Left ventricle myocardium superior (tissue), 1 donor: Measurements from ENCODE around the gene NDUFS7. TPM values are rescaled to one million over a fixed set of nuclear protein-coding genes. Genes with fewer than 3 reads are reported as not detected.

ENCODE experiments used
- ATAC-seq: fragments of 200-7000 bp; cut with Tn5 transposase; one replicate; pipeline ENCODE4 v1.9.1; 2020; ENCODE audit warnings: mild to moderate bottlenecking, moderate library complexity
- DNase-seq: peaks from one replicate; pipeline ENCODE4 v3.0.0-alpha.2; 2020
- intact Hi-C: fragments of 100-400 bp; cut with micrococcal nuclease; formaldehyde crosslinking; loops from one replicate; pipeline ENCODE4 v1.11.0; 2022
- total RNA-seq: library from RNA; stranded (reverse); fragmentation: NEBNext Ultra II Directional; extraction: Animal tissue kit (Norgen Biotek cat#: 25700); gene quantifications from one replicate; pipeline ENCODE4 v1.2.1, GENCODE V29; 2021
- donor health status: DM: no; HTN: yes; CAD: no; lungs with severe emphysema.

NDUFS7 gene
- total RNA-seq, 1 donor from 2014 or later = 461 TPM

DNA sequence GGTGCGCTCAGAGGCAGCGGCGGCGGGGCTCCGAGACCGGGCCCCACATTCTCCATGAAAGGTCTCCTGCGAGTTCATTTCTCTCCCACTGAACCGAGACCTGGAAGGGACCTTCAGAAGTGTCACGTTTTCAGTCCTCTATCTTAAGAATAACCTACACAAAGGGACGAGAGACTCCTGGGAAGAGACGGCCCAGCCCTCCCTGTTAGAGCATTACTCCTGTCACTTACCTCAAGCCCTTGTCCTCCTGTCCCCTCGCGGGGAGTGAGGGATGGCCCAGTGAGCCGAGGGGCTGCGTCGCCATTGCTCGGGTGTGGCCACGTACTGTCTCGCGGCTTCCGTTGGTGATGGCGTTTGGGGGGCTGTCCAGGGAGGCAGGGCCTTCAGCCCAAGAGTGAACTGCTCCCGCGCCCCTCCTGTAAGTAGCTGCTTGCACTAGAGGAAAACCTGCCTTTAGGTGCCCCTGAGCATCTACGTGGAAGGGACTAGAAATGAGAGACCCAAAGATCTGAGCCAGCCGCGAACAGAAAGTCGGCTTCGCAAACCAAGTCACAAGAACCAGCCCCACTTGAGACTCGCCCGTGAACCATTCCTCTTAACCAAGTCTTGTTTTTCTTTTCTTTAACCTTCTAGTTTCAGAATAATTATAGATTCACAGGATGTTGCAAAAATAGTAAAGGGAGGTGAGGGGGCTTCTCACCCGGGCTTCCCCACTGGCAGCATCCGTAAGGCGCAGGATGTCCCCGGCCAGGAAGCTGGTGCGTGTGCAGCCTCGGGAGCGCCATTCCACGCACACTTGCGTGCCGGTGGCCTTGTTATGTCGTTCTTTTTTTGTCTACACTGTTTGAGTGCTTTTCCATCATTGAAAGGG, 21.1 kb upstream of the NDUFS7 start:
- intact Hi-C loops = no loop called here
- DNase-seq (no peak), ATAC-seq (no peak)

DNA sequence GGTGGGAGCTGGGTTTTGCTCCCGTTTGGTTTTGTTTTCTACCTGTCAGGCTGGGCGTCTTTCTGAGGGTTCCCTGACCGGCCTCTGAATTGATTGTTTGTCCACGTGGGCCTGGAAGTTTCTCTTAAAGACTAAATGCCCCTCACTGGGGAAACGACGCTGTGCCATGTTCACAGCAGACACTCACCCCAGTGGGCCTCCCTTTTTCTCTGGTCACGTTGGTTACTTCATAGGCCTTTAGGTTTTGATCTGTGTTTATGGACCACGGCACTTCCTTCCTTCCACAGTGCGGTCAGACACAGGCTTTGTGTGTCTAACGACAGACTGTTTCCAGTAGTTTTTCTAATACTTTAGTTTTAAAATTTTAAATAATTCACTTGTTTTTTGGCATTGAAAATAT, 20.1 kb upstream of the NDUFS7 start:
- DNase-seq (no peak), ATAC-seq (no peak)
- intact Hi-C loops = no loop called here

- ATAC-seq (no peak), DNase-seq (no peak)
- intact Hi-C loops = no loop called here
Observed at GRCh38 chr19:1364070-1364704, 19.5 kb upstream of the NDUFS7 start.

GRCh38 chr19:1365319-1366269, 18.1 kb upstream of the NDUFS7 start:
- ATAC-seq = no peak
- intact Hi-C loops = no loop called here
- no peak for DNase-seq

GRCh38 chr19:1366296-1366695, 17.4 kb upstream of the NDUFS7 start:
- DNase-seq (no peak), ATAC-seq (no peak)
- intact Hi-C loops = no loop called here

DNA sequence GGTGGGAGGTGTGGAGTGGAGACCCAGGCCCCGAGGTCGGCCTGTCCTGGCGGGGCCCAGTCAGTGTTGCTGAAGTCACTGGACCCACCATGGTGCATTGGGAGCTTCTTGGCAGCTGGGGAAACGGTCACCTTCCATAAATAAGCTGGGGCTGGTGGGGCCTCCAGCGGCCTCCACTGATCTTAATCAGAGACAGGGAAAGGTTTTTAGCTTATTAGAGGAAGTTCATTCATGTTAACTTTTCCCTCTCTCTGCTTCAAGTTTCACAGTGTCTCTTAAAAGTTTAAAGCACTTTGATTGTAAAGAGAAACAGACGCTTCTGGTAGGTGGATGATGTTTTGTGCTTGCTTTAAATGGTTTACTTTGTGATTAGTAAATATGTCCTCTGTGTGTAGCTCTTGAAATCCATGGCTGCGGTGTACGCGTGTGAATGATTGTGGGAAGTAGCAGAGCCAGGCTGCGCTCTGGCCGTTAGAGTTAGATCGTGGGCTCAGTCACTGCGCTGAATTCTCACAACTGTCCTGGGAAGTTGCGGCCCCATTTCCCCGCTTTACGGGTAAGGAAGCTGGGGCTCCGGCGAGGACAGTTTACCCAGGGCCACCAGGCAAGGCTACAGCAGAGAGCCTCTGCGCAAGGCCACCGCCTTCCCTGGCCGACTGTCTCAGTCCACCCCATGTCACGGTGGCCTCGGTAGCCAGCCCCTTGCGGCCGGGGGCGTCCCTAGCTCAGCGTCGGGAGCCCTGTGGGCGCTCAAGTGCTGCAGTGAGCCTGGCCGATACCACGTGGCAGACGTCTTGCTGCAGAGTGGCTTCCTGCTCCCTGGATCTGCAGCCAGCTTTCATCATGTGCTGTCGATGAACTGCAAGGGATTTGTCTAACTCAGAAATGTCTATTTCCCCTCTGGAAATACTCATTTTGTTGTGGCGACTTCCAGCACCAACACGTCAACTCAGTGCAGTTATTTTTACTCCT, 16.5 kb upstream of the NDUFS7 start:
- DNase-seq (no peak), ATAC-seq (no peak)
- intact Hi-C loops = no loop called here

- intact Hi-C loops = no loop called here
- DNase-seq = no peak
- no peak for ATAC-seq
Observed at GRCh38 chr19:1369214-1369805, 14.4 kb upstream of the NDUFS7 start.

DNA sequence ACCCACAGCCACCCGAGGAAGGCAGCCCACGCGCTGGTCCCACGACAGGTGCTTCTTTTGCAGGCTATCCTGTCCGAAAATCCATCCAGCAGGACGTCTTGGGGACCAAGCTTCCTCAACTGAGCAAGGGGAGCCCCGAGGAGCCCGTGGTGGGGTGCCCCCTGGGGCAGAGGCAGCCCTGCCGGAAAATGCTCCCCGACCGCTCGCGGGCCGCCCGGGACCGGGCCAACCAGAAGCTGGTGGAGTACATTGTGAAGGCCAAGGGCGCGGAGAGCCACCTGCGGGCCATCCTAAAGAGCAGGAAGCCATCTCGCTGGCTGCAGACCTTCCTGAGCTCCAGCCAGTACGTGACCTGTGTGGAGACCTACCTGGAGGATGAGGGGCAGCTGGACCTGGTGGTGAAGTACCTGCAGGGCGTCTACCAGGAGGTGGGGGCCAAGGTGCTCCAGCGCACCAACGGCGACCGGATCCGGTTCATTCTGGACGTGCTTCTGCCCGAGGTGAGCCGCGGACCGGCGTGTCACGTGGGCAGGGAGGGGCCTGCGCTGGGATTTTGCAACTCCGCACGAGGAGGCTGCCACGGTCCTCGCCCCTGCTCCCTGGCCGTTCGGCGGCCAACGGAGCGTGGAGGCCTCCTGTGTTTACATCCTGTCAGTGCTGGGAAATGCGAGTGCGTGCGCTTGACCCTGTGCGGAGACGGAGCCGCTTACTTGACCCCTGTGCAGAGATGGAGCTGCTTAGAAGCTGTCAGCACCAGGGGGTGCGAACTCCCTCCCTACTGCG, 12.9 kb upstream of the NDUFS7 start:
- DNase-seq = no peak

GRCh38 chr19:1373042-1373533, 10.6 kb upstream of the NDUFS7 start:
- ATAC-seq (peak; percentile 27), DNase-seq (no peak)
- intact Hi-C loops = no loop called here

More for the DNA sequence above, 12.9 kb upstream of the NDUFS7 start:
- intact Hi-C loops = no loop called here
- no peak for ATAC-seq

- intact Hi-C loops = no loop called here
- peak; percentile 91 for ATAC-seq
Observed at GRCh38 chr19:1373534-1374249, 10.0 kb upstream of the NDUFS7 start.

DNA sequence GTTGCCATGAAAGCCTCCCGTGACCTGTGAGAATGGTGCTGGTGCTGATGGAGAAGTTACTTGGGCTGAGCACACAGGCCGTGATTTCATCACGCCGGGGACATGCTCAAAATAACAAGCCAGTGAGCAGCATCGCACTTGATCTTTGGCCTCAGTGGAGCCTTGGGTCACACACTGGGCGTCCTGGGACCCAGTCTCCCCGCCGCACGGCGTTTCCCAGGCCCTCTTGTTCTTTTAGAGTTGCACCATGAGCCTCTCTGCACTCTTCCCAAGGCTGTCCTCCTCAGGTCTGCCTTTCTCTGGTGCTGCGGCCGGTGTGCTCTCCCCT, 9.5 kb upstream of the NDUFS7 start:
- ATAC-seq (peak; percentile 15), DNase-seq (peak; percentile 45)
- intact Hi-C loops = no loop called here

More at GRCh38 chr19:1373534-1374249, 10.0 kb upstream of the NDUFS7 start:
- DNase-seq = peak; percentile 91

- intact Hi-C loops = no loop called here
- ATAC-seq (no peak), DNase-seq (no peak)
Observed at GRCh38 chr19:1376415-1376805, 7.3 kb upstream of the NDUFS7 start.

GRCh38 chr19:1377176-1377964, 6.3 kb upstream of the NDUFS7 start:
- intact Hi-C loops = no loop called here
- ATAC-seq (no peak), DNase-seq (no peak)

- ATAC-seq = no peak
- DNase-seq = no peak
- intact Hi-C loops = no loop called here
Observed at GRCh38 chr19:1377965-1378785, 5.5 kb upstream of the NDUFS7 start.
